C4-2B (cell line): ENCODE data around the gene WNK3.

Experiments
- ZFX ChIP-seq: fragments of 450-650 bp; IDR thresholded peaks from 2 replicates; pipeline ENCODE4 v1.6.1; 2017
- TF ChIP-seq, protein P1 (sequence below): fragments of 450-650 bp; conservative IDR thresholded peaks from 2 replicates; pipeline ENCODE4 v1.5.1; 2017; ENCODE audit warnings: mild to moderate bottlenecking

GRCh38 chrX:54248309-54248708 is 109.5 kb downstream of the WNK3 start:
- TF ChIP-seq, protein P1, sequence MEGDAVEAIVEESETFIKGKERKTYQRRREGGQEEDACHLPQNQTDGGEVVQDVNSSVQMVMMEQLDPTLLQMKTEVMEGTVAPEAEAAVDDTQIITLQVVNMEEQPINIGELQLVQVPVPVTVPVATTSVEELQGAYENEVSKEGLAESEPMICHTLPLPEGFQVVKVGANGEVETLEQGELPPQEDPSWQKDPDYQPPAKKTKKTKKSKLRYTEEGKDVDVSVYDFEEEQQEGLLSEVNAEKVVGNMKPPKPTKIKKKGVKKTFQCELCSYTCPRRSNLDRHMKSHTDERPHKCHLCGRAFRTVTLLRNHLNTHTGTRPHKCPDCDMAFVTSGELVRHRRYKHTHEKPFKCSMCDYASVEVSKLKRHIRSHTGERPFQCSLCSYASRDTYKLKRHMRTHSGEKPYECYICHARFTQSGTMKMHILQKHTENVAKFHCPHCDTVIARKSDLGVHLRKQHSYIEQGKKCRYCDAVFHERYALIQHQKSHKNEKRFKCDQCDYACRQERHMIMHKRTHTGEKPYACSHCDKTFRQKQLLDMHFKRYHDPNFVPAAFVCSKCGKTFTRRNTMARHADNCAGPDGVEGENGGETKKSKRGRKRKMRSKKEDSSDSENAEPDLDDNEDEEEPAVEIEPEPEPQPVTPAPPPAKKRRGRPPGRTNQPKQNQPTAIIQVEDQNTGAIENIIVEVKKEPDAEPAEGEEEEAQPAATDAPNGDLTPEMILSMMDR = peak; percentile 58
- no peak for TF ChIP-seq ZFX
